Measurements from ENCODE around the gene ZBTB3. TPM values are rescaled to one million over a fixed set of nuclear protein-coding genes. Genes with fewer than 3 reads are reported as not detected.
"Not testable (repeated sequence)": the region's sequence is repeated elsewhere in the genome, so short reads cannot be mapped to it uniquely, and the experiment has no call there.

The ZBTB3 gene
- total and polyA plus RNA-seq, 3 experiments from 2014 or later = 3.5 to 11.6 (median 9.4) TPM

- Mint-ChIP-seq H3K27me3 (no peaks in the 10 kb centered on the region), H3K36me3 (peaks cover 0 to 51% (median 7%) of the 10 kb centered on the region in 3 donors), H3K4me1 (peaks cover 3 to 15% (median 13%) of the 10 kb centered on the region in 3 donors), H3K27ac (peak overlapping the region in 4 of 8 donors; percentile 22 to 89 (median 67)), H3K4me3 (peak overlapping the region in 4 of 7 donors; percentile 38 to 51 (median 46)), H3K9me3 (no peaks in the 10 kb centered on the region)
- H3K4me3 ChIP-seq (ENCODE audit: low read length) = no peak overlapping the region
- H3K9me3 ChIP-seq (ENCODE audit: low read length) = no peaks in the 10 kb centered on the region
- no peaks in the 10 kb centered on the region for H3K27me3 ChIP-seq (ENCODE audit: insufficient read depth, low read length, poor library complexity, severe bottlenecking)
- no peaks in the 10 kb centered on the region for H3K4me1 ChIP-seq (ENCODE audit: insufficient read depth, low read length)
- ChIA-PET CTCF (no interaction called here), POLR2A (no interaction called here)
- DNase-seq = no peak
- no peak overlapping the region for H3K27ac ChIP-seq (ENCODE audit: low read depth, low read length)
- H3K36me3 ChIP-seq (ENCODE audit: insufficient read depth, low read length) = peaks cover 11% of the 10 kb centered on the region
Observed at GRCh38 chr11:62778441-62778840, 24.5 kb upstream of the ZBTB3 start.

GRCh38 chr11:62777389-62777788 lies 23.4 kb upstream of the ZBTB3 start:
- DNase-seq = no peak
- peak overlapping the region in 4 of 7 donors; percentile 34 to 61 (median 48) for H3K4me3 Mint-ChIP-seq

GRCh38 chr11:62775646-62776045 lies 21.7 kb upstream of the ZBTB3 start:
- H3K4me3 ChIP-seq (ENCODE audit: low read length) = no peak overlapping the region
- POLR2A ChIA-PET = interaction anchor here (0.7 to 0.9 kb wide), 3 partner anchors 11 to 1488 kb away, joined by 3 to 5 read pairs (median 4); partner anchors contain the start of gene HNRNPUL2
- H3K27me3 Mint-ChIP-seq = no peaks in the 10 kb centered on the region
- H3K4me1 Mint-ChIP-seq = peaks cover 16 to 26% (median 22%) of the 10 kb centered on the region in 3 donors
- H3K4me1 ChIP-seq (ENCODE audit: insufficient read depth, low read length) = peaks cover 10% of the 10 kb centered on the region
- no peak for DNase-seq
- H3K9me3 Mint-ChIP-seq = no peaks in the 10 kb centered on the region
- peaks cover 11% of the 10 kb centered on the region for H3K36me3 ChIP-seq (ENCODE audit: insufficient read depth, low read length)
- H3K4me3 Mint-ChIP-seq = peak overlapping the region in 1 of 7 donors; percentile 70
- CTCF ChIA-PET = interaction anchor here (0.6 to 8.3 kb wide), 3 partner anchors 10 to 22 kb away, joined by 3 to 74 read pairs (median 3); partner anchors contain the start of genes TMEM179B and ZBTB3
- no peak overlapping the region for H3K27ac ChIP-seq (ENCODE audit: low read depth, low read length)
- H3K36me3 Mint-ChIP-seq = peaks cover 0 to 47% (median 3%) of the 10 kb centered on the region in 3 donors
- H3K27ac Mint-ChIP-seq = peak overlapping the region in 6 of 8 donors; percentile 36 to 92 (median 70)
- no peaks in the 10 kb centered on the region for H3K9me3 ChIP-seq (ENCODE audit: low read length)
- H3K27me3 ChIP-seq (ENCODE audit: insufficient read depth, low read length, poor library complexity, severe bottlenecking) = no peaks in the 10 kb centered on the region

More at GRCh38 chr11:62777389-62777788, 23.4 kb upstream of the ZBTB3 start:
- no peaks in the 10 kb centered on the region for H3K4me1 ChIP-seq (ENCODE audit: insufficient read depth, low read length)
- no peaks in the 10 kb centered on the region for H3K9me3 ChIP-seq (ENCODE audit: low read length)
- no peak overlapping the region for H3K27ac ChIP-seq (ENCODE audit: low read depth, low read length)
- Mint-ChIP-seq H3K4me1 (peaks cover 3 to 15% (median 13%) of the 10 kb centered on the region in 3 donors), H3K27ac (peak overlapping the region in 7 of 8 donors; percentile 47 to 94 (median 78)), H3K9me3 (no peaks in the 10 kb centered on the region), H3K36me3 (peaks cover 0 to 46% (median 3%) of the 10 kb centered on the region in 3 donors), H3K27me3 (no peaks in the 10 kb centered on the region)
- H3K36me3 ChIP-seq (ENCODE audit: insufficient read depth, low read length) = peaks cover 11% of the 10 kb centered on the region
- no peak overlapping the region for H3K4me3 ChIP-seq (ENCODE audit: low read length)
- ChIA-PET CTCF (interaction anchor here (8.3 kb wide), 1 partner anchor 8 kb away, joined by 74 read pairs; the partner anchor contains the start of gene TMEM179B), POLR2A (interaction anchor here (0.6 kb wide), 1 partner anchor 16 kb away, joined by 3 read pairs; no protein-coding TSS in a partner anchor)
- no peaks in the 10 kb centered on the region for H3K27me3 ChIP-seq (ENCODE audit: insufficient read depth, low read length, poor library complexity, severe bottlenecking)

- H3K36me3 Mint-ChIP-seq = peaks cover 0 to 48% (median 3%) of the 10 kb centered on the region in 3 donors
- Histone ChIP-seq H3K27me3 (ENCODE audit: insufficient read depth, low read length, poor library complexity, severe bottlenecking) (no peaks in the 10 kb centered on the region), H3K4me3 (ENCODE audit: low read length) (no peak overlapping the region), H3K36me3 (ENCODE audit: insufficient read depth, low read length) (peaks cover 11% of the 10 kb centered on the region), H3K27ac (ENCODE audit: low read depth, low read length) (no peak overlapping the region), H3K9me3 (ENCODE audit: low read length) (no peaks in the 10 kb centered on the region), H3K4me1 (ENCODE audit: insufficient read depth, low read length) (peaks cover 21% of the 10 kb centered on the region)
- H3K27me3 Mint-ChIP-seq = no peaks in the 10 kb centered on the region
- no peak for DNase-seq
- peak overlapping the region in 1 of 8 donors; percentile 45 for H3K27ac Mint-ChIP-seq
- ChIA-PET CTCF (interaction anchor here (0.6 to 8.3 kb wide), 4 partner anchors 10 to 91 kb away, joined by 3 to 74 read pairs (median 4); partner anchors contain the start of genes POLR2G and TMEM179B), POLR2A (interaction anchor here (0.6 to 0.9 kb wide), 5 partner anchors 12 to 107 kb away, joined by 3 to 6 read pairs (median 4); partner anchors contain the start of gene SLC3A2)
- no peaks in the 10 kb centered on the region for H3K9me3 Mint-ChIP-seq
- H3K4me1 Mint-ChIP-seq = peaks cover 28 to 37% (median 30%) of the 10 kb centered on the region in 3 donors
- peak overlapping the region in 1 of 7 donors; percentile 72 for H3K4me3 Mint-ChIP-seq
Observed at GRCh38 chr11:62774407-62774806, 20.4 kb upstream of the ZBTB3 start.

- peak within 1 kb of the TSS; percentile 85 to 99 (median 95) for H3K27ac Mint-ChIP-seq
- peak; percentile 83 to 93 (median 87) for DNase-seq
- peaks cover 7% of the 10 kb centered on the region for H3K36me3 ChIP-seq (ENCODE audit: insufficient read depth, low read length)
- ChIA-PET POLR2A (interaction anchor here (0.5 to 4.7 kb wide), 17 partner anchors 10 to 216 kb away, joined by 3 to 31 read pairs (median 5); partner anchors contain the start of genes HNRNPUL2, POLR2G, TEX54 and TMEM179B), CTCF (interaction anchor here (0.7 to 8.3 kb wide), 8 partner anchors 10 to 148 kb away, joined by 3 to 74 read pairs (median 4); partner anchors contain the start of genes INTS5, POLR2G, STX5 and TEX54)
- H3K27ac ChIP-seq (ENCODE audit: low read depth, low read length) = peak within 1 kb of the TSS; percentile 75
- H3K4me3 Mint-ChIP-seq = peak within 1 kb of the TSS; percentile 87 to 96 (median 93)
- H3K27me3 ChIP-seq (ENCODE audit: insufficient read depth, low read length, poor library complexity, severe bottlenecking) = no peaks in the 10 kb centered on the region
- H3K9me3 Mint-ChIP-seq = no peaks in the 10 kb centered on the region
- H3K27me3 Mint-ChIP-seq = no peaks in the 10 kb centered on the region
- peaks cover 22% of the 10 kb centered on the region for H3K4me1 ChIP-seq (ENCODE audit: insufficient read depth, low read length)
- H3K4me3 ChIP-seq (ENCODE audit: low read length) = peak within 1 kb of the TSS; percentile 42
- no peaks in the 10 kb centered on the region for H3K9me3 ChIP-seq (ENCODE audit: low read length)
- H3K4me1 Mint-ChIP-seq = peaks cover 18 to 30% (median 28%) of the 10 kb centered on the region in 3 donors
- H3K36me3 Mint-ChIP-seq = peaks cover 0 to 44% (median 5%) of the 10 kb centered on the region in 3 donors
Observed at GRCh38 chr11:62771144-62772021, 17.4 kb upstream of the ZBTB3 start, which contains the start of gene TAF6L. TSS of gene TAF6L (plus strand) at chr11:62771396. CDS start at chr11:62775784, 4,388 bp downstream.

- no peak for DNase-seq
- peak overlapping the region; percentile 42 for H3K4me3 ChIP-seq (ENCODE audit: low read length)
Observed at GRCh38 chr11:62770778-62771143, 16.8 kb upstream of the ZBTB3 start.

GRCh38 chr11:62760867-62761227 lies 6.9 kb upstream of the ZBTB3 start:
- CTCF ChIA-PET = interaction anchor here (1.0 to 2.2 kb wide), 6 partner anchors 11 to 121 kb away, joined by 3 to 13 read pairs (median 8); partner anchors contain the start of genes HNRNPUL2, SLC3A2, TAF6L and TMEM179B
- DNase-seq; H3K36me3 ChIP-seq (ENCODE audit: insufficient read depth, low read length); H3K27me3 ChIP-seq (ENCODE audit: insufficient read depth, low read length, poor library complexity, severe bottlenecking); H3K27me3 Mint-ChIP-seq; H3K27ac ChIP-seq (ENCODE audit: low read depth, low read length); H3K9me3 ChIP-seq (ENCODE audit: low read length); H3K9me3 Mint-ChIP-seq; H3K4me3 ChIP-seq (ENCODE audit: low read length): not testable (repeated sequence)
- H3K4me1 ChIP-seq (ENCODE audit: insufficient read depth, low read length) = peaks cover 13% of the 10 kb centered on the region
- peak overlapping the region; percentile 89 to 98 (median 96) for H3K4me3 Mint-ChIP-seq
- POLR2A ChIA-PET = interaction anchor here (0.5 to 2.3 kb wide), 19 partner anchors 9 to 187 kb away, joined by 3 to 18 read pairs (median 6); partner anchors contain the start of genes C11orf98, CSKMT, EEF1G and HNRNPUL2
- H3K27ac Mint-ChIP-seq = peak overlapping the region; percentile 17 to 99 (median 94)
- H3K4me1 Mint-ChIP-seq = peaks cover 17 to 30% (median 18%) of the 10 kb centered on the region in 3 donors
- H3K36me3 Mint-ChIP-seq = peaks cover 0 to 27% (median 3%) of the 10 kb centered on the region in 3 donors

More at GRCh38 chr11:62770778-62771143, 16.8 kb upstream of the ZBTB3 start:
- Histone ChIP-seq H3K27me3 (ENCODE audit: insufficient read depth, low read length, poor library complexity, severe bottlenecking) (no peaks in the 10 kb centered on the region), H3K36me3 (ENCODE audit: insufficient read depth, low read length) (peaks cover 4% of the 10 kb centered on the region), H3K27ac (ENCODE audit: low read depth, low read length) (peak overlapping the region; percentile 75), H3K9me3 (ENCODE audit: low read length) (no peaks in the 10 kb centered on the region), H3K4me1 (ENCODE audit: insufficient read depth, low read length) (peaks cover 22% of the 10 kb centered on the region)
- ChIA-PET CTCF (interaction anchor here (0.7 to 8.3 kb wide), 7 partner anchors 9 to 147 kb away, joined by 3 to 74 read pairs (median 5); partner anchors contain the start of genes POLR2G, STX5, TEX54 and TMEM179B), POLR2A (interaction anchor here (0.5 to 4.7 kb wide), 16 partner anchors 9 to 215 kb away, joined by 3 to 31 read pairs (median 4); partner anchors contain the start of genes HNRNPUL2, POLR2G, TEX54 and TMEM179B)
- H3K36me3 Mint-ChIP-seq = peaks cover 0 to 44% (median 8%) of the 10 kb centered on the region in 3 donors
- H3K4me1 Mint-ChIP-seq = peaks cover 18 to 34% (median 32%) of the 10 kb centered on the region in 3 donors
- H3K4me3 Mint-ChIP-seq = peak overlapping the region; percentile 87 to 96 (median 93)
- H3K9me3 Mint-ChIP-seq = no peaks in the 10 kb centered on the region
- H3K27me3 Mint-ChIP-seq = no peaks in the 10 kb centered on the region
- H3K27ac Mint-ChIP-seq = peak overlapping the region; percentile 85 to 99 (median 95)

Data from CD8-positive, alpha-beta memory T cell (primary cell).